ENCODE data around the gene TBC1D24.
"Not testable (repeated sequence)": the region's sequence is repeated elsewhere in the genome, so short reads cannot be mapped to it uniquely, and the experiment has no call there.

The TBC1D24 gene

GRCh38 chr16:2469399-2470233 lies 5.3 kb upstream of the TBC1D24 start:
- DNase-seq = no peak

- no peak for DNase-seq
These were observed 4.7 kb upstream of the TBC1D24 start for GRCh38 chr16:2470234-2470601.

- peak; percentile 73 for DNase-seq
These were observed 4.3 kb upstream of the TBC1D24 start for GRCh38 chr16:2470603-2471015.

- DNase-seq = peak; percentile 54
These were observed 3.8 kb upstream of the TBC1D24 start, which contains the start of gene NTN3 for GRCh38 chr16:2471016-2471652. Gene NTN3 (plus strand): TSS chr16:2471297. CDS start chr16:2471702, 405 bp downstream.

DNA sequence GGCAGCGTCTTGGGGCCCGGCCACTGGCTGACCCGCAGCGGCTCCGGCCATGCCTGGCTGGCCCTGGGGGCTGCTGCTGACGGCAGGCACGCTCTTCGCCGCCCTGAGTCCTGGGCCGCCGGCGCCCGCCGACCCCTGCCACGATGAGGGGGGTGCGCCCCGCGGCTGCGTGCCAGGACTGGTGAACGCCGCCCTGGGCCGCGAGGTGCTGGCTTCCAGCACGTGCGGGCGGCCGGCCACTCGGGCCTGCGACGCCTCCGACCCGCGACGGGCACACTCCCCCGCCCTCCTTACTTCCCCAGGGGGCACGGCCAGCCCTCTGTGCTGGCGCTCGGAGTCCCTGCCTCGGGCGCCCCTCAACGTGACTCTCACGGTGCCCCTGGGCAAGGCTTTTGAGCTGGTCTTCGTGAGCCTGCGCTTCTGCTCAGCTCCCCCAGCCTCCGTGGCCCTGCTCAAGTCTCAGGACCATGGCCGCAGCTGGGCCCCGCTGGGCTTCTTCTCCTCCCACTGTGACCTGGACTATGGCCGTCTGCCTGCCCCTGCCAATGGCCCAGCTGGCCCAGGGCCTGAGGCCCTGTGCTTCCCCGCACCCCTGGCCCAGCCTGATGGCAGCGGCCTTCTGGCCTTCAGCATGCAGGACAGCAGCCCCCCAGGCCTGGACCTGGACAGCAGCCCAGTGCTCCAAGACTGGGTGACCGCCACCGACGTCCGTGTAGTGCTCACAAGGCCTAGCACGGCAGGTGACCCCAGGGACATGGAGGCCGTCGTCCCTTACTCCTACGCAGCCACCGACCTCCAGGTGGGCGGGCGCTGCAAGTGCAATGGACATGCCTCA lies 3.1 kb upstream of the TBC1D24 start:
- DNase-seq = no peak

GRCh38 chr16:2472488-2472864 lies 2.5 kb upstream of the TBC1D24 start:
- no peak for DNase-seq

DNA sequence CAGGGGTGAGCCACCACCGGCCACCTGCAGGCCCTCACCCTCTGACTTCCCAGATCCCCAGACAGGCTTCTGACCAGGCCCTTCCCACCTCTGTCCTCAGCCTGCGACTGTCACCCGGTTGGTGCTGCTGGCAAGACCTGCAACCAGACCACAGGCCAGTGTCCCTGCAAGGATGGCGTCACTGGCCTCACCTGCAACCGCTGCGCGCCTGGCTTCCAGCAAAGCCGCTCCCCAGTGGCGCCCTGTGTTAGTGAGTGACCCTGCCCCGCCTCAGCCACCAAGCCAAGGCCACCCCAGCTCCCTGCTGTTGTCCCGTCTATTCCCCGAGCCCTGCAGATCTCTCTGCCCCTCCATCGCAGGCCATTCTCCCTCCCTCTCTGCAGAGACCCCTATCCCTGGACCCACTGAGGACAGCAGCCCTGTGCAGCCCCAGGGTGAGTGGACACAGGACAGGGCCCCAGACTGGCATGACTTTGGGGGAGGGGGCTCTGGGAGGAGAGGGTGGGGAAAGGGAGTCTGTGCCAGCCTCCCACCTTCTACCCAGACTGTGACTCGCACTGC lies 2.0 kb upstream of the TBC1D24 start:
- no peak for DNase-seq

DNA sequence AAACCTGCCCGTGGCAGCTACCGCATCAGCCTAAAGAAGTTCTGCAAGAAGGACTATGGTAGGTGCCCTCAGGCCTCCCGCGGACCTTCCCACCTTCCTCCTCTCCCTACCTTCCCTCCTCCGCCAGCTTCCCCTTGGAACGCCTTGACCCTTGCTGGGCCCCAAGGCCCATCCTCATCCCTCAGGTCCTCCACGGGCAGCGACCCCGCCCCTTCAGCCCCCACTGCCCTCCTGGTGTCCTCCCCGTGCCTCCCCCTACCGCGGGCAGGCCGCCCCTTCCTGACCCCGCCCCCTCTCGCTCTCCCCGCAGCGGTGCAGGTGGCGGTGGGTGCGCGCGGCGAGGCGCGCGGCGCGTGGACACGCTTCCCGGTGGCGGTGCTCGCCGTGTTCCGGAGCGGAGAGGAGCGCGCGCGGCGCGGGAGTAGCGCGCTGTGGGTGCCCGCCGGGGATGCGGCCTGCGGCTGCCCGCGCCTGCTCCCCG lies 1.4 kb upstream of the TBC1D24 start:
- DNase-seq = no peak

- no peak for DNase-seq
These were observed 689 bp upstream of the TBC1D24 start for GRCh38 chr16:2473999-2474876.

GRCh38 chr16:2475413-2476344 lies 752 bp downstream of the TBC1D24 start:
- DNase-seq = no peak

GRCh38 chr16:2476345-2476720 lies 1.4 kb downstream of the TBC1D24 start:
- DNase-seq = no peak

DNA sequence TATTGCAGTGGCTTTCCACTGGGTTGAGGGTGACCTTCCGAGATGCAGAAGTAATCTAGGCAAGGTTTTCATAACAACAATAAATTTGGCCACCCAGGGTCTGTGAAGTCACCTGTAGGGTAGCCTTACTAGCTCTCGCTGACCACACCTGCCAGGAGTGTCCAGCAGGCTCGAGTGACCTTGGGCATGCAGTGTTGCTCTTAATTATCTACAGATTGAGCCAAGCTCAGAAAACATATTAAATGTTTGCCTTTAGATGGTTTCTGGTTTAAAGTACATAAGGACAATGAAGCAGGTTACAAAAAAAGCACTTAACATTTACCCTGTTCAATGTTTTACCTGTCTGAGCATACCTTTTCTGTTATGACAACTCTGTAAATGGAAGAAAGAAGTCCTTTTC lies 1.8 kb downstream of the TBC1D24 start:
- DNase-seq = no peak

DNA sequence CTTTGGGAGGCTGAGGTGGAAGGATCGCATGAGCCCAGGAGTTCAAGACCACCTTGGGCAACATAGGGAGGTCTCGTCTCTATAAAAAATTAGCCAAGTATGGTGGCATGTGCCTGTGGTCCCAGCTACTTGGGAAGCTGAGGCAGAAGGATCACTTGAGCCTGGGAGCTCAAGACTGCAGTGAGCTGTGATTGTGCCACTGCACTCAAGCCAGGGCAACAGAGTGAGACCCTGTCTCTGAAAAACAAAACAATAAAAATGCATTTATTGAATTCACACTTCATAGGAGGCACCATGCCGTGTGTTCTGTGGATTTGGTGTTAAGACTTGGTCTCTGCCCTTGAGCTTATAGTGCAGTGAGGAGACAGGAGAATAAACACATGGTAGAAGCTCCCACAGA lies 2.4 kb downstream of the TBC1D24 start:
- DNase-seq = no peak

DNA sequence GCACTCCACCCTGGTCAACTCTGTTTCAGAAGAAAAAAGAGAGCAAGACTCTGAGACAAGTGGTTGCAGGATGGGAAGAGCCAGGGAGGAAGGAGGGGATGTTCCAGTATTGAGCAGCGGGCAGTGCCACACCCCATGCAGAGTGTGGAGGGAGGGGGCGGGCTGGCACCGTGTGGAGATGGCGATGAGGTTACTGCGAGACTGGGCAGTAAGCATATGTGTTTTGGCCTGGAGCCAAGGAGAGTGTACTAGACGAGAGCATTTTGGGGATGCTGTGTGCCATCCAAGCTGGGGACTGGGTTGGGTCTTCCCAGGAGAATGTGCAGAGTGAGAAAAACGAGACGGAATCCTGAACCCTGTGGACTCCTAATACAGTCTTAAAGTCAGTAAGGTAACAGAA lies 3.4 kb downstream of the TBC1D24 start:
- DNase-seq = no peak

- DNase-seq = not testable (repeated sequence)
These were observed 5.1 kb downstream of the TBC1D24 start for GRCh38 chr16:2479996-2480395.

DNA sequence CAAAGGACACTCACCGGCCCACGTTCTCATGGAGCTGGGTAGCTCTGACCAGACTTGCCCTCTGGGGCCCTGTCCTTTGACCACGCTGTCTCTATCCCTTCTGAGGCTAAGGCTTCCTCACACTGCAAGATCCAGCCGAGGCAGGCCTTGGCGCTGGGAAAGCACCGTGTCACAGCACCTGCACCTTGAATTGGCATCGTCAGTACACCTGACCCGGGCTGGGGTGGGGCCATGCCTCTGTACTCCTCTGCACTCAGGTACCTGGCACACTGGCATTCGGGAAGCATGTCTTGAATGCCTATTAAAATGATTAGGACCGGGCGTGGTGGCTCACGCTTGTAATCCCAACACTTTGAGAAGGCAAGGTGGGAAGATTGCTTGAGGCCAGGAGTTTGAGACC lies 6.0 kb downstream of the TBC1D24 start:
- DNase-seq = no peak

DNA sequence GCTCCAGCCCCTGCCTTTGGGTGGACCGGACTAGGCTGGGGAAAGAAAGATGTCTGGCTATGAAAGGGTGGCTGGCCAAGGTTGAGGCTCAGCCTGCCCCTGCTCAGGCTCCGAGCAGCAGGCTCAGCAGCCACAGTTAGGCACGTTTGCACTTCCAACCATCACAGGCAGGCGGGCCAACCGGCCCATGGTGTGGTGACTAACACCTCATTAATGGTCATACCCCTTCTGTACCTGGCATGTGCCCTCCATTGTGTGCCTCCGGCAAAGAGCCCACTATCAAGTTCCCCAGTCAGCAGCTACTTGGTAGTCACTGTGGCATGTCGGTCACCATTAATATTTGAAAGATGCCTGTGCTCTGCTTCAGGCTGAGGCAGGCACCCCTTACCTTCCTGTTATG lies 6.7 kb downstream of the TBC1D24 start:
- DNase-seq = no peak

GRCh38 chr16:2482249-2482648 lies 7.3 kb downstream of the TBC1D24 start:
- DNase-seq = no peak

DNA sequence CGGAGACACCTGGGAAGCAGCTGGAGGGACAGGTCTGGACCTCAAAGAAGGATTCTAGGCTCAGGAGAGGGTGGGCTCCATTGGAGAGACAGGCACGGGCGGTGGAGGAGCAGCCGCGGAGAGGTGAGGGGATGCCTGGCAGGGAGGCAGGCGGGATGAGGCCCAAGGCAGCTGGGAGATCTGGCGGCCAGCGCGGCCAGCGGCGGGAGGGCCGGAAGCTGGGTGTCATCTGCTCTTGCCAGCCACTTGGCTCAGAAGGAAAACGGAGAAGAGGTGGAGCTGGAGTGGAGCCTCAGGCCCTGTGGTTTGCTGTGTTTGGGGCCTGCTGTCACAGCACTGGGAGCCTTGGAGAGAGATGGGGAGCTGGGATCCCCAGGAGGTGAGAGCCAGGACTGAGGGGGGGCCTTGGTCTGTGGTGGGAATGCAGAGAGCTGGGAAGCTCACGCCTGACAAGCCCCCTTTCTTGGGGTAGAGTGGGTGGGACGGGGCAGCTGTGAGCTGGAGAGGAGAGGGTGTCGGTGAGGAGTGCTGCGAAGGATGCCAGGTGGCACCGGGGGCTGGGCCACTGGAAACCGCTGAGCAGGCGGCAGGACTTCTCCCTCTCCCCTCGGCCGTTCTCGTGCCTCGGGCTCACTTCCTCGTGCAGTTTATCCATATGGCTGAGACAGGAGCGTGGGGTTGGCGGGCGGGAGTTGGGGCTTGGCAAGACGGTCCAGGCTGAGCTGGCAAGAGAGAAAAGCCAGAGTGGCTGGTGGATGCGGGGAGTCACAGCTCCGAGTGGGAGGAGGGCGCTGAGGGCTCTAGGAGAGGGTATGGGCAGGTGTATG lies 8.0 kb downstream of the TBC1D24 start:
- DNase-seq = no peak

Measured in NCI-H2107 (cell line).